IMR-90 (cell line): ENCODE results near the gene EXOC2. TPM values are rescaled to one million over a fixed set of nuclear protein-coding genes. Genes with fewer than 3 reads are reported as not detected.

Experiments used
- ATAC-seq: fragments of 200-7000 bp; cut with Tn5 transposase; 2 replicates; pipeline ENCODE4 v1.9.1; 2020; ENCODE audit warnings: low read depth, mild to moderate bottlenecking, moderate library complexity
- BruUV-seq: library from RNA; stranded (reverse); fragments of 400-500 nt; replicated peaks from 2 replicates; lab custom pipeline; 2021; lab: Mats Ljungman, UMichigan
- CTCF ChIA-PET: fragments of 300-600 bp; formaldehyde crosslinking; extraction: SDS; loops from one replicate; lab custom pipeline; 2021; ENCODE audit warnings: antibody characterized with exemption; lab: Yijun Ruan, JAX
- POLR2A ChIA-PET: fragments of 300-600 bp; sonication (Branson Sonifier 250); formaldehyde crosslinking; loops from one replicate; lab custom pipeline; 2022; ENCODE audit warnings: antibody characterized with exemption; ENCODE audit not compliant: unreplicated experiment; lab: Charles Lee
- DNase-seq: peaks from one replicate; pipeline ENCODE4 v3.0.0; 2013
- H2AFZ ChIP-seq: replicated peaks from 2 replicates; pipeline ENCODE3; 2013; ENCODE audit warnings: low read length, mild to moderate bottlenecking; ENCODE audit not compliant: poor library complexity
- H2AK5ac ChIP-seq: 2 replicates; pipeline ENCODE4 v1.6.1; 2013; ENCODE audit warnings: low read depth, low read length, inconsistent platforms
- H2AK9ac ChIP-seq: replicated peaks from 2 replicates; pipeline ENCODE3; 2013; ENCODE audit warnings: mild to moderate bottlenecking, low read depth, low read length, moderate library complexity; ENCODE audit not compliant: poor library complexity
- H2BK120ac ChIP-seq: 2 replicates; pipeline ENCODE4 v1.6.1; 2013; ENCODE audit warnings: low read depth, low read length, inconsistent platforms
- H2BK15ac ChIP-seq: 3 replicates; pipeline ENCODE4 v1.6.1; 2013; ENCODE audit warnings: low read depth, low read length, inconsistent platforms
- H2BK20ac ChIP-seq: 2 replicates; pipeline ENCODE4 v1.6.1; 2013; ENCODE audit warnings: low read depth, mild to moderate bottlenecking, inconsistent platforms, low read length, moderate library complexity
- H2BK5ac ChIP-seq: 2 replicates; pipeline ENCODE4 v1.6.1; 2013; ENCODE audit warnings: mild to moderate bottlenecking, low read depth, low read length, inconsistent platforms; ENCODE audit not compliant: poor library complexity, severe bottlenecking
- H3K14ac ChIP-seq: replicated peaks from 2 replicates; pipeline ENCODE4 v1.6.1; 2013; ENCODE audit warnings: low read depth, low read length, inconsistent platforms
- H3K18ac ChIP-seq: 2 replicates; pipeline ENCODE4 v1.6.1; 2013; ENCODE audit warnings: low read depth, low read length, control low read depth
- H3K23ac ChIP-seq: 2 replicates; pipeline ENCODE4 v1.6.1; 2013; ENCODE audit warnings: low read depth, low read length, inconsistent platforms
- H3K27ac ChIP-seq: 2 replicates; pipeline ENCODE4 v1.5.1; 2013; ENCODE audit warnings: mild to moderate bottlenecking, control low read depth, low read length; ENCODE audit not compliant: insufficient read depth
- H3K27me3 ChIP-seq: 2 replicates; pipeline ENCODE4 v1.6.1; 2013; ENCODE audit warnings: low read length; ENCODE audit not compliant: control insufficient read depth, insufficient read depth
- H3K36me3 ChIP-seq: 2 replicates; pipeline ENCODE4 v1.6.1; 2013; ENCODE audit warnings: low read length, mixed read lengths; ENCODE audit not compliant: control insufficient read depth, insufficient read depth
- H3K4ac ChIP-seq: 2 replicates; pipeline ENCODE4 v1.6.1; 2013; ENCODE audit warnings: low read depth, low read length, inconsistent platforms
- H3K4me1 ChIP-seq: 2 replicates; pipeline ENCODE4 v1.6.1; 2013; ENCODE audit warnings: low read length, mixed read lengths; ENCODE audit not compliant: control insufficient read depth, insufficient read depth
- H3K4me2 ChIP-seq: 2 replicates; pipeline ENCODE4 v1.6.1; 2013; ENCODE audit warnings: low read depth, mild to moderate bottlenecking, control low read depth, low read length, moderate library complexity
- H3K4me3 ChIP-seq: 2 replicates; pipeline ENCODE4 v1.5.1; 2013; ENCODE audit warnings: low read depth, mild to moderate bottlenecking, control low read depth, low read length, moderate library complexity; ENCODE audit not compliant: insufficient read depth
- H3K56ac ChIP-seq: 2 replicates; pipeline ENCODE4 v1.6.1; 2013; ENCODE audit warnings: low read length, inconsistent platforms; ENCODE audit not compliant: insufficient read depth; ENCODE audit errors: extremely low read depth
- H3K79me1 ChIP-seq, 2 experiments: 2 replicates each; pipeline ENCODE4 v1.6.1; 2013; ENCODE audit warnings: low read length in 2 of 2, inconsistent platforms in 1 of 2, low read depth in 1 of 2
- H3K9ac ChIP-seq: 2 replicates; pipeline ENCODE4 v1.6.1; 2013; ENCODE audit warnings: low read depth, low read length, control low read depth
- H3K9me1 ChIP-seq: 2 replicates; pipeline ENCODE4 v1.6.1; 2013; ENCODE audit warnings: low read length, inconsistent platforms; ENCODE audit not compliant: insufficient read depth
- H3K9me3 ChIP-seq: 2 replicates; pipeline ENCODE4 v1.6.1; 2013; ENCODE audit warnings: low read length; ENCODE audit not compliant: control insufficient read depth, insufficient read depth
- H4K20me1 ChIP-seq: 2 replicates; pipeline ENCODE4 v1.6.1; 2013; ENCODE audit warnings: low read length, inconsistent platforms; ENCODE audit not compliant: insufficient read depth
- H4K5ac ChIP-seq: 2 replicates; pipeline ENCODE4 v1.6.1; 2013; ENCODE audit warnings: mild to moderate bottlenecking, low read depth, low read length, control low read depth
- H4K8ac ChIP-seq, 2 experiments: 2 replicates each; pipeline ENCODE4 v1.6.1; 2013; ENCODE audit warnings: low read depth in 2 of 2, low read length in 2 of 2, control low read depth in 1 of 2, inconsistent platforms in 1 of 2
- H4K91ac ChIP-seq: 2 replicates; pipeline ENCODE4 v1.6.1; 2013; ENCODE audit warnings: low read depth, low read length, inconsistent platforms; ENCODE audit not compliant: insufficient read depth
- BHLHE40 ChIP-seq: fragments of 150-350 bp; IDR thresholded peaks from 2 replicates; pipeline ENCODE4 v1.6.1; 2016; ENCODE audit warnings: mild to moderate bottlenecking, low read depth, low read length
- CHD1 ChIP-seq: IDR thresholded peaks from 2 replicates; pipeline ENCODE4 v1.6.1; 2012; ENCODE audit warnings: low read depth, low read length, improper control_type of control experiment
- NFE2L2 ChIP-seq: fragments of 150-350 bp; IDR thresholded peaks from 2 replicates; pipeline ENCODE4 v1.6.1; 2016; ENCODE audit warnings: low read depth, mild to moderate bottlenecking, low read length
- RCOR1 ChIP-seq: IDR thresholded peaks from 2 replicates; pipeline ENCODE4 v1.6.1; 2012; ENCODE audit warnings: mild to moderate bottlenecking, low read length, improper control_type of control experiment; ENCODE audit not compliant: insufficient replicate concordance
- RFX5 ChIP-seq: IDR thresholded peaks from 2 replicates; pipeline ENCODE4 v1.8.0; 2012; ENCODE audit warnings: low read depth, mild to moderate bottlenecking, low read length, moderate library complexity
- SMC3 ChIP-seq: fragments of 150-350 bp; IDR thresholded peaks from 2 replicates; pipeline ENCODE4 v1.6.1; 2016; ENCODE audit warnings: low read depth, mild to moderate bottlenecking, antibody characterized with exemption, low read length, moderate library complexity
- WGBS, 2 experiments: methylation state at CpG; one replicate each; pipeline versions ENCODE4 v1.1.5 to v1.1.7; 2013; ENCODE audit warnings: missing lambda C conversion rate in 2 of 2; ENCODE audit not compliant: insufficient read length in 1 of 2; ENCODE audit errors: extremely low coverage in 2 of 2; 5-methylcytosine and 5-hydroxymethylcytosine counted together
- dilution Hi-C: fragments of 300-500 bp; cut with HindIII; formaldehyde crosslinking; loops from one replicate; pipeline ENCODE4 v1.14.3; 2018; ENCODE audit warnings: low sequenced_read_pairs; ENCODE audit not compliant: unreplicated experiment
- in situ Hi-C: fragments of 300-500 bp; cut with MboI; formaldehyde crosslinking; loops from 3 replicates; pipeline ENCODE4 v1.14.3; 2019; ENCODE audit warnings: low sequenced_read_pairs, inconsistent platforms, mixed read lengths
- intact Hi-C: fragments of 100-400 bp; cut with micrococcal nuclease; formaldehyde crosslinking; loops from 2 replicates; pipeline ENCODE4 v1.10.0; 2022
- polyA plus RNA-seq, 3 experiments: library from polyadenylated mRNA; depleted of rRNA; stranded (reverse); fragments of >200 nt; gene quantifications; 2 replicates each; pipeline ENCODE4 v1.2.3, GENCODE V29; 2012; ENCODE audit warnings: low replicate concordance in 1 of 3
- total RNA-seq: library from RNA; depleted of rRNA; stranded (reverse); fragments of >200 nt; gene quantifications from 2 replicates; pipeline ENCODE4 v1.2.3, GENCODE V29; 2012
- TF ChIP-seq, protein P1 (sequence below): conservative IDR thresholded peaks from 2 replicates; pipeline ENCODE4 v1.5.1; 2012; ENCODE audit warnings: mild to moderate bottlenecking, low read depth, low read length, improper control_type of control experiment
- TF ChIP-seq, protein P2 (sequence below): fragments of 150-350 bp; IDR thresholded peaks from 2 replicates; pipeline ENCODE4 v1.6.1; 2016; ENCODE audit warnings: low read depth, mild to moderate bottlenecking, low read length, moderate library complexity, borderline replicate concordance

Gene EXOC2
- total and polyA plus RNA-seq, 2 of the 4 experiments (the other 2 are of a cell fraction): 13.1 to 37.3 TPM

DNA sequence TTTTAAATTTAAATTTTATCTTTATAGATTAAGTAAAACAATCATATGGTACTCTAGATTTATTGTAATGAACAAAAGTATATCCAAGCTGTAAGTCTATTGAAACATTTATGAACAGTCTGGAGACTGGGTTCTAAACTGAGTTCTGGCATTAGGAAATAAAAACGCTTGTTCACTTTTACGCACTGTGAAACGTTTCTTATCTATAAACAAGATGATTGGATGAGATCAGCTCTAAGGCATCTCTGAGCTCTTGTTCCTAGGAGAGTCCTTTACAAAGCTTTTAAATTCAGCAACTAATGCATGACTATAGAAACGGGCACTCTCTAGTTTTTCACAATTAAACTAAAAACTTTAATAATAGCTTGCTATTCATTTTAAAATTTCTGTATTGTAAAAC lies 42.8 kb downstream of the EXOC2 start:
- in situ Hi-C loops: no loop called here
- Histone ChIP-seq H2AK5ac (no peak overlapping the region), H2BK15ac (no peak overlapping the region), H3K23ac (no peak overlapping the region), H2BK20ac (no peak overlapping the region), H3K18ac (no peak overlapping the region), H3K56ac (no peak overlapping the region), H4K91ac (no peak overlapping the region), H3K9me3 (no peaks in the 10 kb centered on the region), H4K8ac (no peak overlapping the region), H2AK9ac (no peak overlapping the region), H2BK5ac (no peak overlapping the region), H3K4ac (no peak overlapping the region), H3K9ac (no peak overlapping the region), H3K14ac (no peak overlapping the region), H3K4me1 (peaks cover 3% of the 10 kb centered on the region), H3K79me1 (peaks cover 22 to 38% of the 10 kb centered on the region in 2 experiments), H4K5ac (no peak overlapping the region), H3K36me3 (no peaks in the 10 kb centered on the region), H3K9me1 (peaks cover 3% of the 10 kb centered on the region), H2BK120ac (no peak overlapping the region), H3K27me3 (no peaks in the 10 kb centered on the region), H2AFZ (no peak overlapping the region), H3K4me3 (no peak overlapping the region), H3K27ac (no peak overlapping the region), H4K20me1 (peaks cover 4% of the 10 kb centered on the region; the same call in 1 of the 2 replicates), H3K4me2 (no peak overlapping the region)
- TF ChIP-seq, protein P1, sequence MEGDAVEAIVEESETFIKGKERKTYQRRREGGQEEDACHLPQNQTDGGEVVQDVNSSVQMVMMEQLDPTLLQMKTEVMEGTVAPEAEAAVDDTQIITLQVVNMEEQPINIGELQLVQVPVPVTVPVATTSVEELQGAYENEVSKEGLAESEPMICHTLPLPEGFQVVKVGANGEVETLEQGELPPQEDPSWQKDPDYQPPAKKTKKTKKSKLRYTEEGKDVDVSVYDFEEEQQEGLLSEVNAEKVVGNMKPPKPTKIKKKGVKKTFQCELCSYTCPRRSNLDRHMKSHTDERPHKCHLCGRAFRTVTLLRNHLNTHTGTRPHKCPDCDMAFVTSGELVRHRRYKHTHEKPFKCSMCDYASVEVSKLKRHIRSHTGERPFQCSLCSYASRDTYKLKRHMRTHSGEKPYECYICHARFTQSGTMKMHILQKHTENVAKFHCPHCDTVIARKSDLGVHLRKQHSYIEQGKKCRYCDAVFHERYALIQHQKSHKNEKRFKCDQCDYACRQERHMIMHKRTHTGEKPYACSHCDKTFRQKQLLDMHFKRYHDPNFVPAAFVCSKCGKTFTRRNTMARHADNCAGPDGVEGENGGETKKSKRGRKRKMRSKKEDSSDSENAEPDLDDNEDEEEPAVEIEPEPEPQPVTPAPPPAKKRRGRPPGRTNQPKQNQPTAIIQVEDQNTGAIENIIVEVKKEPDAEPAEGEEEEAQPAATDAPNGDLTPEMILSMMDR: no peak
- TF ChIP-seq CHD1 (no peak), RFX5 (no peak), NFE2L2 (peak; percentile 9; the same call in 1 of the 2 replicates), SMC3 (no peak), RCOR1 (no peak), BHLHE40 (peak; percentile 8; the same call in 1 of the 2 replicates)
- TF ChIP-seq, protein P2, sequence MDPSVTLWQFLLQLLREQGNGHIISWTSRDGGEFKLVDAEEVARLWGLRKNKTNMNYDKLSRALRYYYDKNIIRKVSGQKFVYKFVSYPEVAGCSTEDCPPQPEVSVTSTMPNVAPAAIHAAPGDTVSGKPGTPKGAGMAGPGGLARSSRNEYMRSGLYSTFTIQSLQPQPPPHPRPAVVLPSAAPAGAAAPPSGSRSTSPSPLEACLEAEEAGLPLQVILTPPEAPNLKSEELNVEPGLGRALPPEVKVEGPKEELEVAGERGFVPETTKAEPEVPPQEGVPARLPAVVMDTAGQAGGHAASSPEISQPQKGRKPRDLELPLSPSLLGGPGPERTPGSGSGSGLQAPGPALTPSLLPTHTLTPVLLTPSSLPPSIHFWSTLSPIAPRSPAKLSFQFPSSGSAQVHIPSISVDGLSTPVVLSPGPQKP: no peak
- BruUV-seq: no TSS peak
- intact Hi-C loops: no loop called here
- peak; percentile 83 for ATAC-seq
- DNase-seq: peak; percentile 78
- CTCF ChIA-PET: interaction anchor here (0.6 kb wide), 2 partner anchors 14 to 483 kb away, joined by 4 read pairs; no protein-coding TSS in a partner anchor
- dilution Hi-C loops: no loop called here
- WGBS, 2 experiments: 20% methylated on average over 3 of the region's 4 CpGs; no CpG with 5 or more reads in 1 of the 2 experiments
- POLR2A ChIA-PET: no interaction called here
